ENCODE measurements around the gene PTPRD. TPM values are rescaled to one million over a fixed set of nuclear protein-coding genes. Genes with fewer than 3 reads are reported as not detected.

Gene PTPRD
- total RNA-seq, 1 donor from 2014 or later: 0.05 TPM

DNA sequence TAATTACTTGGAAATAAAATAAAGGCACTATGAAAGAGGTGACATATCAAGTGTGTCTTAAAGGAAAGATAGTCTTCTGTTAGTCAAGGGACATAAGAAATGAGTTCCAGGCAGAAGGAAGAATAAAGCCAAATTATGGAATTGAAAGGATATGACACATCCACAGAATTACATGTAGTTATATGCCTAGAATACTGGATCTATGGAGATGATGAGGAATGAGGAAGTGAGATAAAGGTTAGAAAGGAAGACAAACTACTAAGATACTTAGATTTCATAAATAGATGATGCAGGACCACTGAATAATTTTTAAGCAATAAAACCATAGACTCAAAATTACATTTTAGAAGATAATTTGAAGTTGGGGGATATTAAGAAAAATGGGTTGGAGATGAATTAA is 609.8 kb downstream of the PTPRD start:
- Mint-ChIP-seq H3K9me3 (no peaks in the 10 kb centered on the region), H3K36me3 (ENCODE audit: low read depth) (no peaks in the 10 kb centered on the region), H3K4me3 (no peak overlapping the region), H3K27me3 (ENCODE audit: insufficient read depth) (no peaks in the 10 kb centered on the region), H3K4me1 (ENCODE audit: low read depth) (no peaks in the 10 kb centered on the region), H3K27ac (no peak overlapping the region)
- intact Hi-C loops (cut with micrococcal nuclease): no loop called here
- DNase-seq (ENCODE audit: low spot score): no peak

DNA sequence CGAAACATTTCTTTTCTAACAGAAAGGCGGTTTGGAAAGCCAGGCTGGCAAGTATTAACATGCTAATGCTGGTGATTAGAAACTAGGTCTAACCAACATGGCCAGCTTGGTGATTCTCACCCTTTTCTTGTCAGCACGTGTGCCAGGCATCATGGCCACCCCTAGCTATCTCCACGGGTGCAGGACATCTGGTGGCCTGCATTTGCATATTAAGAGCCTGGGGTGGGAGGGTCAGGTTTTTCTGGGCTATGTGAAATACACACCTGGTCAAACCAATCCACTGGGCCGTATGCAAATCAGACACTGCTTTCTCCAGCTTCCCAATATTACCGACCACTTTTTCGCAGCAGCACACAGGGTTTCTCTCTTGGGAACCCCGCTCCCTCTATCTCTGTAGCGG is 612.1 kb downstream of the PTPRD start:
- intact Hi-C loops (cut with micrococcal nuclease): no loop called here
- Mint-ChIP-seq H3K27me3 (ENCODE audit: insufficient read depth) (no peaks in the 10 kb centered on the region), H3K36me3 (ENCODE audit: low read depth) (no peaks in the 10 kb centered on the region), H3K9me3 (no peaks in the 10 kb centered on the region), H3K4me1 (ENCODE audit: low read depth) (no peaks in the 10 kb centered on the region), H3K27ac (no peak overlapping the region), H3K4me3 (no peak overlapping the region)
- no peak for DNase-seq (ENCODE audit: low spot score)

DNA sequence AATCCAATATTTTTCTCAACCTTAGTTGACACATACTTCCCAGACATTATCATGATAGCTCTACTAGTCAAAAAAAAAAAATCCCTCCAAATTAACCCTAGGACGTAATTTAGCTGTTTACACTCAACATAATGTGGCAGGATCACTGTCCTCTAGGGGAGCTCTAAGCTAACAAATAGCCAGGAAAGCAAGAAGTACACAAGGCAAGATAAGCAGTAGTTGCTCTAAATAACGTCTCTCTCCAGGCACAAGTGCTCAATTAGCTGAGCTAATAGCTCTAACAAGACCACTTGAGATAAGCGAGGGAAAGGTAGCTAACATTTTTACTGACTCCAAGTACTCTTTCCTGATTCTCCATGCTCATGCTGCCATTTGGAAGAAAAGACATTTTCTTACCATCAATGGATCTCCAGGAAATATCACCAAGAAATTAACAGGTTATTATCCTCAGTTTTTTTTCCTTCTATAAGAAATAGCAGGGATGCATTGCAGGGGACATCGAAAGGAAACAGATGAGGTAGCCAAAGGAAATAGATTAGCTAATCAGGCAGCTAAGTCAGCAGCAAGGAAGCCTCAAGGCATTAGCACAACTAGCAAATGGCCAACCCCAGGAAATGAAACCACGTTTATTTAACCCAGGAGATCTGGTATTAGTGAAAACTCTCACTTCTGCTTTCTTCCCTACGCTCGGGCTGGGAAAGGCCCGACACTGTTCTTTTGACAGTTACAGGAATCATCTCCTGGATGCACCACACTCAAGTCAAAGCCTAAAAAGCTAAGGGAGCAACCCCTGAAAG is 614.1 kb downstream of the PTPRD start:
- no peaks in the 10 kb centered on the region for H3K4me1 Mint-ChIP-seq (ENCODE audit: low read depth)
- H3K27me3 Mint-ChIP-seq (ENCODE audit: insufficient read depth): no peaks in the 10 kb centered on the region
- H3K9me3 Mint-ChIP-seq: no peaks in the 10 kb centered on the region
- no peak for DNase-seq (ENCODE audit: low spot score)
- H3K36me3 Mint-ChIP-seq (ENCODE audit: low read depth): no peaks in the 10 kb centered on the region
- intact Hi-C loops (cut with micrococcal nuclease): no loop called here
- H3K27ac Mint-ChIP-seq: no peak overlapping the region
- no peak overlapping the region for H3K4me3 Mint-ChIP-seq

GRCh38 chr9:9997585-9997984 is 615.2 kb downstream of the PTPRD start:
- Mint-ChIP-seq H3K4me3 (no peak overlapping the region), H3K4me1 (ENCODE audit: low read depth) (no peaks in the 10 kb centered on the region)
- intact Hi-C loops (cut with micrococcal nuclease): no loop called here

GRCh38 chr9:9996259-9996658 is 616.5 kb downstream of the PTPRD start:
- H3K27ac Mint-ChIP-seq: no peak overlapping the region
- intact Hi-C loops (cut with micrococcal nuclease): no loop called here
- H3K36me3 Mint-ChIP-seq (ENCODE audit: low read depth): no peaks in the 10 kb centered on the region
- DNase-seq (ENCODE audit: low spot score): no peak
- no peaks in the 10 kb centered on the region for H3K4me1 Mint-ChIP-seq (ENCODE audit: low read depth)
- peaks cover 4% of the 10 kb centered on the region for H3K9me3 Mint-ChIP-seq
- no peaks in the 10 kb centered on the region for H3K27me3 Mint-ChIP-seq (ENCODE audit: insufficient read depth)
- no peak overlapping the region for H3K4me3 Mint-ChIP-seq

More at GRCh38 chr9:9997585-9997984, 615.2 kb downstream of the PTPRD start:
- H3K27me3 Mint-ChIP-seq (ENCODE audit: insufficient read depth): no peaks in the 10 kb centered on the region
- no peaks in the 10 kb centered on the region for H3K36me3 Mint-ChIP-seq (ENCODE audit: low read depth)
- no peaks in the 10 kb centered on the region for H3K9me3 Mint-ChIP-seq
- no peak overlapping the region for H3K27ac Mint-ChIP-seq
- no peak for DNase-seq (ENCODE audit: low spot score)

GRCh38 chr9:9992936-9993335 is 619.9 kb downstream of the PTPRD start:
- H3K4me3 Mint-ChIP-seq: no peak overlapping the region
- no peaks in the 10 kb centered on the region for H3K36me3 Mint-ChIP-seq (ENCODE audit: low read depth)
- DNase-seq (ENCODE audit: low spot score): no peak
- no peak overlapping the region for H3K27ac Mint-ChIP-seq
- intact Hi-C loops (cut with micrococcal nuclease): no loop called here
- no peaks in the 10 kb centered on the region for H3K27me3 Mint-ChIP-seq (ENCODE audit: insufficient read depth)
- H3K4me1 Mint-ChIP-seq (ENCODE audit: low read depth): no peaks in the 10 kb centered on the region
- H3K9me3 Mint-ChIP-seq: peaks cover 4% of the 10 kb centered on the region

DNA sequence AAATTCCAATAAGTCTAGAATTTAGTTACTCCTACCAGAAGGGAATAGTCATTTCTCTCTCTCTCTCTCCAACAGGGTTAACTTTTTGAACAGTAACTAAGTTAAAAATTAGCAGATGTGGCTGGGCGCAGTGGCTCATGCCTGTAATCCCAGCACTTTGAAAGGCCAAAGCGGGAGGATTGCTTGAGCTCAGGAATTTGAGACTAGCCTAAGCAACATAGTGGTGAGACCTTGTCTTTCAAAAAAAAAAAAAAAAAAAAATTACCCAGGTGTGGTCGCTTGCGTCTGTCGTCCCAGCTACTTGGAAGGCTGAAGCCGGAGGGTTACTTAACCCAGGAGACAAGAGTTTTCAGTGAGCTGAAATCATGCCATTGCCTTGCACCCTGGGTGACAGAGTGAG is 639.7 kb downstream of the PTPRD start:
- H3K36me3 Mint-ChIP-seq (ENCODE audit: low read depth): no peaks in the 10 kb centered on the region

DNA sequence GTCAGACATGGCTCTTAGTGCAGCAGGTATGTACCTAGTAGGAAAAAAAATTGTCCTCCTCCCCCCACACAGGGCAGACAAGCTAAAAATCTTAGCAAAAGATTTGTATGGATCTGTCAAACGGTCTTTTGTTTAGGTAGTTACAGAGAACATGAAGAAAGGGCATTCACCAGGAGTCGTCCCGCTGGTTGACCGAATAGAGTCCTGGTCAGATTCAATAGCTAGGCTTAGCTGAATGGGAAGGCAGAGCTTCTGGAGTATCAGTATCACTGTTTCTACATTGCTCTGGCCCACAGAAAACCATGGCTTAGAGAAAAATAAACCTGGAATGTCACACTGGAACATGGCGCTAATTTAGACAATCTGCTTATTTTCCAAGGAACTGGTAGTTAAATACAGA is 642.3 kb downstream of the PTPRD start:
- no peaks in the 10 kb centered on the region for H3K4me1 Mint-ChIP-seq (ENCODE audit: low read depth)
- no peak for DNase-seq (ENCODE audit: low spot score)
- no peaks in the 10 kb centered on the region for H3K36me3 Mint-ChIP-seq (ENCODE audit: low read depth)
- H3K27me3 Mint-ChIP-seq (ENCODE audit: insufficient read depth): no peaks in the 10 kb centered on the region
- H3K27ac Mint-ChIP-seq: no peak overlapping the region
- intact Hi-C loops (cut with micrococcal nuclease): no loop called here
- H3K9me3 Mint-ChIP-seq: no peaks in the 10 kb centered on the region
- no peak overlapping the region for H3K4me3 Mint-ChIP-seq

More for the DNA sequence above, 639.7 kb downstream of the PTPRD start:
- no peak for DNase-seq (ENCODE audit: low spot score)
- Mint-ChIP-seq H3K4me3 (no peak overlapping the region), H3K9me3 (no peaks in the 10 kb centered on the region), H3K27me3 (ENCODE audit: insufficient read depth) (no peaks in the 10 kb centered on the region), H3K27ac (no peak overlapping the region), H3K4me1 (ENCODE audit: low read depth) (no peaks in the 10 kb centered on the region)
- intact Hi-C loops (cut with micrococcal nuclease): no loop called here

GRCh38 chr9:9963841-9964240 is 649.0 kb downstream of the PTPRD start:
- Mint-ChIP-seq H3K36me3 (ENCODE audit: low read depth) (no peaks in the 10 kb centered on the region), H3K27me3 (ENCODE audit: insufficient read depth) (no peaks in the 10 kb centered on the region), H3K4me1 (ENCODE audit: low read depth) (no peaks in the 10 kb centered on the region), H3K9me3 (no peaks in the 10 kb centered on the region), H3K4me3 (no peak overlapping the region), H3K27ac (no peak overlapping the region)
- intact Hi-C loops (cut with micrococcal nuclease): no loop called here
- DNase-seq (ENCODE audit: low spot score): no peak

DNA sequence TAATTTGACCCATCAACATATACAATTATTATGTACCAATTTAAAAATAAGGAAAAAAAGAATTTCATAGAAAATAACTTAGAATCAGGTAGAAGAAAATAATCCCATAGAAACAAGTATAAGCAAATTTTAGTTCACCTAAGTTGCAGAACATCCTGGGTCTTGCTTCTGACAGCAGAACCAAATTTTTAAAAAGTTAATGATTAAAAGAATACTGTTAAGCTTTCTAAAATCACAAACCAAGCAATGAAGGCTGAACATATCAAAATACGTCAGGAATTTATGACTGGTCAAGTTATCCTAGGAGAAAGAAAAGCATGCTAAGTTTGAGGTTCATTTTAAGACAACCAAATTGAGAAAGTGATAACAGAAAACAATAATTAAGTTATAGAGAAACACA is 650.9 kb downstream of the PTPRD start:
- Mint-ChIP-seq H3K9me3 (no peaks in the 10 kb centered on the region), H3K4me3 (no peak overlapping the region), H3K4me1 (ENCODE audit: low read depth) (no peaks in the 10 kb centered on the region), H3K27me3 (ENCODE audit: insufficient read depth) (no peaks in the 10 kb centered on the region), H3K27ac (no peak overlapping the region), H3K36me3 (ENCODE audit: low read depth) (no peaks in the 10 kb centered on the region)
- DNase-seq (ENCODE audit: low spot score): no peak
- intact Hi-C loops (cut with micrococcal nuclease): no loop called here

- intact Hi-C loops (cut with micrococcal nuclease): no loop called here
- H3K27me3 Mint-ChIP-seq (ENCODE audit: insufficient read depth): no peaks in the 10 kb centered on the region
- H3K27ac Mint-ChIP-seq: no peak overlapping the region
- H3K9me3 Mint-ChIP-seq: no peaks in the 10 kb centered on the region
- DNase-seq (ENCODE audit: low spot score): no peak
- no peaks in the 10 kb centered on the region for H3K4me1 Mint-ChIP-seq (ENCODE audit: low read depth)
- no peak overlapping the region for H3K4me3 Mint-ChIP-seq
- no peaks in the 10 kb centered on the region for H3K36me3 Mint-ChIP-seq (ENCODE audit: low read depth)
These were observed 651.3 kb downstream of the PTPRD start for GRCh38 chr9:9961487-9961886.

DNA sequence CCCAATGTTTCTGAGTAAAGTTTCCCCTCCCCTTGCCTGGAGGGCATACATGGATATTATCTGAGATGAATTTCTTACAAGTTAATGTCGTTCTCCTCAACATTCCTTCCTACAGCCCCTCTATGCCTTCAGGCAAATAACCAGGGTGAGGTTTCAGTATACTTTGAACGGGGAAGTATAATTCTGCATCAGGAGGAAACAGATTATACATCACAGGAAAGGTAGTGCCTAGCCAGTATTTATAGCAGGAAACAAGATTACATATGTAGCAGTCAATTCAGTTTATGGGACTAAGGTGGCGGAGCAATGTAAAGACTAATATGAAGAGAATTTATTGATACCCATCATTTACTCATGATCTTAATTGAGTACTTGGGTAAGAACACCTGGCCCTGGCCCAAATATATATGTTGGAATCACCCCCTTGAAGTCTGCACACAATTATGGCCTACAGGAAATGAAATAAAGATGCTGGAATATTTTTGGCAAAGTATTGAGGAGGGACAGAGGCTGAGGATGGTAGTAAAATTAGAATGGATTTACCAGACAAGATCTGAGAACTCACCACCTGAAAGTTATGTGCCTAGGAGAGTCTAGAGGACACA is 661.1 kb downstream of the PTPRD start:
- Mint-ChIP-seq H3K27me3 (ENCODE audit: insufficient read depth) (no peaks in the 10 kb centered on the region), H3K27ac (no peak overlapping the region), H3K9me3 (no peaks in the 10 kb centered on the region), H3K4me3 (no peak overlapping the region), H3K36me3 (ENCODE audit: low read depth) (no peaks in the 10 kb centered on the region), H3K4me1 (ENCODE audit: low read depth) (no peaks in the 10 kb centered on the region)
- no peak for DNase-seq (ENCODE audit: low spot score)
- intact Hi-C loops (cut with micrococcal nuclease): no loop called here

DNA sequence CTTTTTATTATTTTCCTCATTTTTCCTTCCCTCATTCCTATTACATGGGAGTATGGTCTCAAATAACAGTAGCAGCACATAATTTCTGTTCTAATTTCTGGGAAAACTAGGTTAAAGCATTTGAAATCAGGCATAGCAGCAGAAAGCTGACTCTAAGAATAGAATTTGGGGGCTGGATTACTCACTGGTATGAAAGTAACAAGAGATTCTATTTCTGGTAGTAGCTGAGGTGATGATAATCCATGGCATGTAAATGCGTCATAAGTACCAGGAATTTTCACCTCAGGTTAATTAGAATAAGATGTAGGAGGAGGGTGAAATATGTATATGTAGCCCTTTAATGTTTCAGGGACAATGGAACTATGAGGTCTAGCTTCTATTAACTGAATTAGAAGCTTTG is 662.0 kb downstream of the PTPRD start:
- H3K4me3 Mint-ChIP-seq: no peak overlapping the region
- no peak for DNase-seq (ENCODE audit: low spot score)
- no peaks in the 10 kb centered on the region for H3K9me3 Mint-ChIP-seq
- H3K27ac Mint-ChIP-seq: no peak overlapping the region
- intact Hi-C loops (cut with micrococcal nuclease): no loop called here
- H3K27me3 Mint-ChIP-seq (ENCODE audit: insufficient read depth): no peaks in the 10 kb centered on the region
- no peaks in the 10 kb centered on the region for H3K36me3 Mint-ChIP-seq (ENCODE audit: low read depth)
- no peaks in the 10 kb centered on the region for H3K4me1 Mint-ChIP-seq (ENCODE audit: low read depth)
